ENCODE data around the gene FUNDC1. TPM values are rescaled to one million over a fixed set of nuclear protein-coding genes. Genes with fewer than 3 reads are reported as not detected.

FUNDC1 gene
- total RNA-seq, 1 experiment from 2014 or later, result 17.3 TPM

DNA sequence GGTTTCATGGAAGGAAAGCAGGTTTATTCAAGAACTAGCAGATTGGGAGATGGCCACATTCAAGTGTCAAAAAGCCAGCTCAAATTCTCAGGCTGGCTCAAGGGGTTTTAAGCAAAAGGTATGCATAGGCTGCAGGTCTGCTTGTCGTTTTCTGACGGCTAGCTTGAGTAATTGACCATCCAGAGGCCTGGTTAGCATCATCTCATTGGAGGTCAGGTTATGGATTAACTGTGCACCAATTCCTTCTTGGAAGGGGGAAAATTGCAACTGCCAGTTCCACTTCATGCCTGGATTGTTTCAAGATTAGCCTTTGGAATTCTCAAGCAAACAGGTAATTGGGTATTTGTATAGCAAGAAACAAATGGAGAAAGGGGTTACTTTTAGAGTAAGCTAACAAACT lies 62.1 kb downstream of the FUNDC1 start:
- DNase-seq (ENCODE audit: low read depth), result no peak

GRCh38 chrX:44474410-44474809 lies 68.2 kb downstream of the FUNDC1 start:
- DNase-seq (ENCODE audit: low read depth), result no peak

Other genes with a start within 250 kb of the FUNDC1 start
- 0.51 TPM in 1 of 2 replicates, not detected in the other for gene EFHC2, start 199.2 kb downstream of the FUNDC1 start, total RNA-seq (2014; rRNA removed; shearing (Covaris generic))

Data from Daoy (cell line).